Body of pancreas (tissue), 4 donors: Measurements from ENCODE around the gene CDHR1. TPM values are rescaled to one million over a fixed set of nuclear protein-coding genes. Genes with fewer than 3 reads are reported as not detected.

Source experiments
- ATAC-seq: fragments of 150-250 bp; one replicate; pipeline ENCODE4 v1.9.1; 2016
- DNase-seq, 4 donors: peaks; one replicate each; pipeline ENCODE4 v3.0.0-alpha.2; 2019
- H3K27ac ChIP-seq, 4 donors: fragments of 200-600 bp; sonication (generic); 1 replicate in 3 of 4; 2 replicates in 1 of 4; pipeline versions ENCODE4 v1.5.1 to v1.6.1; 2016 to 2019; ENCODE audit warnings: mild to moderate bottlenecking in 1 of 4, mixed read lengths in 1 of 4, moderate library complexity in 1 of 4
- H3K27me3 ChIP-seq, 2 donors: fragments of 200-600 bp; sonication (generic); one replicate each; pipeline ENCODE4 v1.6.0; 2016; ENCODE audit warnings: mild to moderate bottlenecking in 1 of 2
- H3K36me3 ChIP-seq, 2 donors: fragments of 200-600 bp; sonication (generic); replicated peaks in 1 of 2; 2 replicates each; pipeline ENCODE4 v1.5.1; 2016; ENCODE audit warnings: low read depth in 2 of 2; ENCODE audit not compliant: insufficient read depth in 1 of 2
- H3K4me1 ChIP-seq: fragments of 200-600 bp; sonication (generic); one replicate; pipeline ENCODE4 v1.6.0; 2016
- H3K4me3 ChIP-seq, 2 donors: fragments of 200-600 bp; sonication (generic); 1 replicate in 1 of 2; 2 replicates in 1 of 2; pipeline ENCODE4 v1.5.1; 2016 to 2019
- H3K9me3 ChIP-seq, 3 donors: fragments of 200-600 bp; sonication (generic); 1 replicate in 2 of 3; 2 replicates in 1 of 3; pipeline ENCODE4 v1.5.1; 2016
- CTCF ChIP-seq, 7 experiments: fragments of 450-650 bp in 4 of 7; fragments of 200-600 bp in 3 of 7; sonication (generic) in 3 of 7; IDR thresholded peaks; one replicate each; pipeline ENCODE4 v1.5.1; 2016 to 2019; ENCODE audit warnings: antibody characterized with exemption in 7 of 7
- POLR2A ChIP-seq, 3 donors: fragments of 450-650 bp; IDR thresholded peaks; one replicate each; pipeline ENCODE4 v1.6.1; 2016; ENCODE audit warnings: antibody characterized with exemption in 3 of 3, mild to moderate bottlenecking in 2 of 3
- WGBS, 2 donors: methylation state at CpG; one replicate each; pipeline ENCODE4 v1.1.5; 2017; 5-methylcytosine and 5-hydroxymethylcytosine counted together
- intact Hi-C: fragments of 100-400 bp; cut with DNase I; formaldehyde crosslinking; loops from one replicate; pipeline ENCODE4 v1.15.1; 2023
- total RNA-seq, 2 donors: library from RNA; depleted of rRNA; stranded (reverse); fragments of >200 nt; gene quantifications; one replicate each; pipeline ENCODE4 v1.1.0, GENCODE V29; 2016

The CDHR1 gene
- total RNA-seq, 2 donors from 2014 or later: 0.26 TPM; not detected in 1

GRCh38 chr10:84241185-84241790 lies 47.0 kb downstream of the CDHR1 start, which contains the start of gene LRIT1:
TSS of gene LRIT1 (minus strand) at chr10:84241546. CDS start at chr10:84241439, 107 bp downstream.
- Histone ChIP-seq H3K4me1 (no peaks in the 10 kb centered on the region), H3K4me3 (no peak within 1 kb of the TSS), H3K9me3 (no peaks in the 10 kb centered on the region), H3K27me3 (peaks cover 0 to 6% of the 10 kb centered on the region in 2 donors), H3K36me3 (no peaks in the 10 kb centered on the region), H3K27ac (no peak within 1 kb of the TSS)
- intact Hi-C loops: no loop called here
- DNase-seq (no peak), ATAC-seq (no peak)
- WGBS, 2 donors: 86 to 89% methylated on average over 7 of the region's 13 CpGs
- TF ChIP-seq CTCF (IDR thresholded peaks at IDR 0.05): no peak
- TF ChIP-seq POLR2A (IDR thresholded peaks at IDR 0.05): no peak

GRCh38 chr10:84243759-84244158 lies 49.4 kb downstream of the CDHR1 start:
- TF ChIP-seq CTCF (IDR thresholded peaks at IDR 0.05) (no peak), POLR2A (IDR thresholded peaks at IDR 0.05) (no peak)
- Histone ChIP-seq H3K27me3 (no peaks in the 10 kb centered on the region), H3K4me3 (no peak overlapping the region), H3K36me3 (no peaks in the 10 kb centered on the region), H3K4me1 (no peaks in the 10 kb centered on the region), H3K9me3 (no peaks in the 10 kb centered on the region), H3K27ac (no peak overlapping the region)
- ATAC-seq (no peak), DNase-seq (no peak)
- 96 to 97% methylated on average over 3 of the region's 3 CpGs for WGBS, 2 donors
- intact Hi-C loops: no loop called here

- DNase-seq (peak in 3 of 4 donors; percentile 29 to 34 (median 31)), ATAC-seq (peak; percentile 77)
- no peak within 1 kb of the TSS for H3K4me3 ChIP-seq
- intact Hi-C loops: no loop called here
- no peaks in the 10 kb centered on the region for H3K27me3 ChIP-seq
- no peaks in the 10 kb centered on the region for H3K36me3 ChIP-seq
- TF ChIP-seq POLR2A (IDR thresholded peaks at IDR 0.05) (no peak), CTCF (IDR thresholded peaks at IDR 0.05) (no peak)
- H3K4me1 ChIP-seq: no peaks in the 10 kb centered on the region
- H3K9me3 ChIP-seq: no peaks in the 10 kb centered on the region
- no peak within 1 kb of the TSS for H3K27ac ChIP-seq
- 33% methylated on average over 8 to 9 of the region's 9 CpGs for WGBS, 2 donors
These were observed 50.4 kb downstream of the CDHR1 start, which contains the start of gene RGR for GRCh38 chr10:84244651-84245270. TSS of gene RGR (plus strand) at chr10:84245053. CDS start at chr10:84245091, 38 bp downstream.

GRCh38 chr10:84247496-84247895 lies 53.2 kb downstream of the CDHR1 start:
- H3K27ac ChIP-seq: no peak overlapping the region
- TF ChIP-seq POLR2A (IDR thresholded peaks at IDR 0.05) (no peak), CTCF (IDR thresholded peaks at IDR 0.05) (no peak)
- intact Hi-C loops: no loop called here
- DNase-seq (no peak), ATAC-seq (no peak)
- peaks cover 0 to 6% (median 0%) of the 10 kb centered on the region in 3 donors for H3K9me3 ChIP-seq
- no peak overlapping the region for H3K4me3 ChIP-seq
- H3K27me3 ChIP-seq: no peaks in the 10 kb centered on the region
- 74 to 81% methylated on average over 6 of the region's 6 CpGs for WGBS, 2 donors
- no peaks in the 10 kb centered on the region for H3K4me1 ChIP-seq
- no peaks in the 10 kb centered on the region for H3K36me3 ChIP-seq
